ENCODE results near the gene PALM.

GRCh38 chr19:719636-720344, 11.1 kb downstream of the PALM start:
- TF ChIP-seq POLR2AphosphoS5 (IDR thresholded peaks at IDR 0.05; ENCODE audit: low read depth, low read length), result no peak
- no peak for TF ChIP-seq POLR2A (IDR thresholded peaks at IDR 0.05; ENCODE audit: low read depth, low read length)

Data from GM12892 (cell line).